ENCODE results near the gene NDUFA8.

NDUFA8 gene

DNA sequence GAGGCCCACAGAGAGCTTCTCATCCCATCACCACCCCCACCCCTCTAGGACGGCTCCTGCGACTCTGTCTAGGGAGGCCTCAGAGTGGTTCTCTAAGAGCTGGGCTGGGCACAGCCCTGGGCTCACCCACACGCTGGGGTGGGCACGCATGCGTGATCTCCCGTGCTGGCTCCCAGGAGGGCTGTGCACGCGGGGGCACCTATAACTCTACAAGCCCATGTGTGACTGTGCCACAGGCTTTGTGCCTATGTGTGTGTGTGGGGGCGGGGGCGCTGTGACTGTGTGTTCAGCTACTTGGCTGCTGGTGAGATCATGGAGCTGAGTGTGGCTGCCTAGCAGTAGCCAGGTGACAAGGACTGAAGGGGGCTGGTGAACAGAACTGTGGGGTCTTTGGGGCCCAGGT lies 32.2 kb downstream of the NDUFA8 start:
- no peak for DNase-seq (ENCODE audit: low read depth)
- H3K4me3 ChIP-seq (ENCODE audit: low read length), result no peak overlapping the region
- TF ChIP-seq, protein P1, sequence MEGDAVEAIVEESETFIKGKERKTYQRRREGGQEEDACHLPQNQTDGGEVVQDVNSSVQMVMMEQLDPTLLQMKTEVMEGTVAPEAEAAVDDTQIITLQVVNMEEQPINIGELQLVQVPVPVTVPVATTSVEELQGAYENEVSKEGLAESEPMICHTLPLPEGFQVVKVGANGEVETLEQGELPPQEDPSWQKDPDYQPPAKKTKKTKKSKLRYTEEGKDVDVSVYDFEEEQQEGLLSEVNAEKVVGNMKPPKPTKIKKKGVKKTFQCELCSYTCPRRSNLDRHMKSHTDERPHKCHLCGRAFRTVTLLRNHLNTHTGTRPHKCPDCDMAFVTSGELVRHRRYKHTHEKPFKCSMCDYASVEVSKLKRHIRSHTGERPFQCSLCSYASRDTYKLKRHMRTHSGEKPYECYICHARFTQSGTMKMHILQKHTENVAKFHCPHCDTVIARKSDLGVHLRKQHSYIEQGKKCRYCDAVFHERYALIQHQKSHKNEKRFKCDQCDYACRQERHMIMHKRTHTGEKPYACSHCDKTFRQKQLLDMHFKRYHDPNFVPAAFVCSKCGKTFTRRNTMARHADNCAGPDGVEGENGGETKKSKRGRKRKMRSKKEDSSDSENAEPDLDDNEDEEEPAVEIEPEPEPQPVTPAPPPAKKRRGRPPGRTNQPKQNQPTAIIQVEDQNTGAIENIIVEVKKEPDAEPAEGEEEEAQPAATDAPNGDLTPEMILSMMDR (conservative IDR thresholded peaks at IDR 0.05; ENCODE audit: low read length), result no peak

DNA sequence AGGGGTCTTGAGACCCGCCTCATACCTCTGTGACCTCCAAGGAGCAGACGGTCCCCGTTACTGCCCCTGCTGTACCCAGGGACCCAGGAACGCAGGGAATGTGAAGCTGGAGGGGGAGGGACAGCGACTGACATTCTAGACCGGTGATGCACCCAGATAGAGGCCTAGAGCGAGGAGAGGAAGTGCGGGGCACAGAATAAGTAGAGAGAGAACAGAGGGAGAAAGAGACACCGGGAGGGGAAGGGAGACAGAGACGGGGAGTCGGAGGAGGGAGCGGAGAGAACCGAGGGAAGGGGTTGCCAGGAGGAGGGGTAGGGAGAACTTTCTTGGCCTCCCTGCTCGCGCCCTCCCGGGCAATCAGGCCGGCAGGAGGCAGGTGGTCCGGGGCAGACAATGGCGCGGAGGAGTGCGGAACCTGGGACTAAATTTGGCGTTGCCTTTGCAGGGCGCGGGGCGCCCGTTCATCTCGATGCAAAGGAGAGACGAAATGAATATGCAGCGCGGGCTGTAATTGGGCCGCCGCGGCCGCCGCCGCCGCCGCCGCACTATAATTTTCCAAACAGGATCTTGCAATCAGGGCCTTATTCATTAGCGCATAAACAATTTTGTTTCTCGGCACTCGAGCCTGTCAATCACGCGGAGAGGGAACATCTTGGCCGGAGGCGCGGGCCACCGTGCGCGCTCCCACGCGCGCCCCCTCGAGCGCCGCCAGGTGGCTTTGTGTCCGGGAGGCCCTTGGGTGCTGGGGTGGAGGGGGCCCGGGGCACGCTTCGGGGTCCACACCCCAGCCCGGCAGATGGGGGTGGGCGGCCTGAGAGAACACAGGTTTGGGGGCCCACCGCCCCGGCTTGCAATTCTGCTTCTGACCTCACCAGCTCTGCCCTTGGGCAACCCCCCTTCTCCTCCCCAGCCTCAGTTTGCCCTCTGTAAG lies 33.0 kb downstream of the NDUFA8 start:
- TF ChIP-seq, protein P1 (conservative IDR thresholded peaks at IDR 0.05; ENCODE audit: low read length), result peak; percentile 14; the same call in 1 of the 2 replicates
- DNase-seq (ENCODE audit: low read depth), result peak; percentile 66
- H3K4me3 ChIP-seq (ENCODE audit: low read length), result peak overlapping the region; percentile 50

DNA sequence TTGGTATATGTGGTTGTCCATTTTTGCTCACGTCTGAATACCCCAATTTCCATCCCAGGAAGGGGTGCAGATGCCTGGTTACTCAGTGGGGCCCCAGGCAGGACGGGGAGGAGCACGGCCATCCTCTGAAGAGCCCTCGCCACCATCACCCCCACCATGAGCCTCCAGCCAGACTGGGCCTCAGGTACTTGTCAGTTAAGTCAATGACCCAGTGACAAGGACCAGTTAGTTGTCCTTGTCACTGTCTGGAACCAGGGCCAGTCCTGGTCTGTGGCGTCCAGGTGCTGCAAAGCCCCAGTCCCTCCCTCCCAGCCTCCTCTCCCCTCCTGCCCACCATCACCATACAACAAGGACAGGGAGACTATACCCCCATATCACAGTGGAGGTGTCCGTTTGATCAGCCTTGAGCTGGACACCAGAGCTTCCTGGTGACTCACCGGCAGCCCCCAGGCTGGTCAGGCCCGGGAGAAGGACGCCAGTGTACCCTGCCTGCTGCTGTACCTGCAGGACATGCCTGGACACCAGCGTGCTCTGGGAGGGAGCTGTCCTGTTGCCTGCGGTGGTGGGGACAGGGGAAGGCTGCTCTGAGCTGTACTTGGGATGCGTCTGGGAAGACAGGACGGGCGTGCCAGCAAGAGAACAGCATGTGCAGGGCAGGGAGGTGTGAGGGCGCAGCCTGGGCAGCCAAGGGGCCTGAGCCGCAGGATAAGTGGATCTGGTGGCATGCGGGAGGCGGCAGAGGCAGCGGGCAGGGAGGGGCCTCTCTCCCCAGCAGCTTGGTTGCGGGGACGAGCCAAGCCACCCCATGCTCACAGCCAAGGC lies 33.9 kb downstream of the NDUFA8 start:
- no peak overlapping the region for H3K4me3 ChIP-seq (ENCODE audit: low read length)
- TF ChIP-seq, protein P1 (conservative IDR thresholded peaks at IDR 0.05; ENCODE audit: low read length), result no peak
- DNase-seq (ENCODE audit: low read depth), result peak; percentile 24

DNA sequence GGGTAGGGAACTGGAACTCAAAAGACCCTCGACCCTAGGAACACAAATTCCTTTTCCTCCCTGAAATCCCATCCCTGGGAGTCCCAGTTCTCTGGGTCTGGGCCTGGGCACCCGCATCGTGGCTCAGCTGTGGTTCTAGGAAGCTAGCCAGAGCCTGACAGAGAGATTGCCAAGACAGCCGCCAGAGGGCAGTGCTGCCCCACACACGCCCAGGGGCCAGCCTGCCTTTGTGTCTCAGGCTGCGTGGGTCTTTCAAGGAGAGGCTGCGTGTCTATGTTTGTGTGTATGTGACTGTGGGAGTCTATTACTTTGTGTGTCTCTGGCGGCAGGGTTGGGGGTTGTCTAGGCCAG lies 34.4 kb downstream of the NDUFA8 start:
- no peak overlapping the region for H3K4me3 ChIP-seq (ENCODE audit: low read length)
- TF ChIP-seq, protein P1 (conservative IDR thresholded peaks at IDR 0.05; ENCODE audit: low read length), result peak; percentile 96
- peak; percentile 69 for DNase-seq (ENCODE audit: low read depth)

DNA sequence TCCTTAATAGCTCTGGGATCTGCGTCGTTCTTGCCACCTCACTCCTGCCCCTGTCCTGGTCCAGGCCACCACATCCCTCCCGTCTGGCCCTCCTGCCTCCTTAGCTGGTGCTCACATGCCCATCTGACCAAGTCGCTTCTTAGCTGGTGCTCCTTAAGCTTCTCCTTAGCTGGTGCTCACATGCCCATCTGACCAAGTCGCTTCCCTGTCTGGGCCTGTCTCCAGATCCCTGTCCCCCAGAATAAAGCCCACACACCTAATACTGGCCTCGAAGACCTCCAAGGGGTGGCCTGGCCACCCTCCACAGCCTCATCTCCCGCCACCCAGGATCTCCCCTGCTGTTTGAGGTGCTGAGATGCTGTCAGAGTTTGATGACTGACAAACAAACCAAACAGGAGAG lies 35.1 kb downstream of the NDUFA8 start:
- DNase-seq (ENCODE audit: low read depth), result no peak
- TF ChIP-seq, protein P1 (conservative IDR thresholded peaks at IDR 0.05; ENCODE audit: low read length), result no peak
- H3K4me3 ChIP-seq (ENCODE audit: low read length), result no peak overlapping the region

DNA sequence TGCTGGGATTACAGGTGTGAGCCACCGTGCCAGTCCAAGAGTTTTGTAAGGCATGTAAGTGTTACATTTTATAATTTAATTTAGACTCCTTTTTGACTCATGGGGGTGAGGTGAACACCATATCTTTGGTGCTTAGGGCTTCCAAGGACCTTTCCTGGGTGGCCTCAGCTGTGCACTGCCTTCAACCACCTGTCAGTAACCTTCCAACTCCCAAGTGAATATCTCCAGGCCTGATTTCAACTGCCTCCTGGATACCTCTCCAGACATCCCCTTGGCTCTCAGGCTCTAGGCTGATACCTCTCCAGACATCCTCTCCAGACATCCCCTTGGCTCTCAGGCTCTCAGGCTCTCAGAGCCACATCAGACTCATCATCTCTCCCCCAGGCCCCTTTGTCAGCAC lies 35.5 kb downstream of the NDUFA8 start:
- no peak for DNase-seq (ENCODE audit: low read depth)
- TF ChIP-seq, protein P1 (conservative IDR thresholded peaks at IDR 0.05; ENCODE audit: low read length), result no peak
- no peak overlapping the region for H3K4me3 ChIP-seq (ENCODE audit: low read length)

Measured in AG10803 (cell line).